ENCODE results near the gene SFXN3.

The SFXN3 gene

DNA sequence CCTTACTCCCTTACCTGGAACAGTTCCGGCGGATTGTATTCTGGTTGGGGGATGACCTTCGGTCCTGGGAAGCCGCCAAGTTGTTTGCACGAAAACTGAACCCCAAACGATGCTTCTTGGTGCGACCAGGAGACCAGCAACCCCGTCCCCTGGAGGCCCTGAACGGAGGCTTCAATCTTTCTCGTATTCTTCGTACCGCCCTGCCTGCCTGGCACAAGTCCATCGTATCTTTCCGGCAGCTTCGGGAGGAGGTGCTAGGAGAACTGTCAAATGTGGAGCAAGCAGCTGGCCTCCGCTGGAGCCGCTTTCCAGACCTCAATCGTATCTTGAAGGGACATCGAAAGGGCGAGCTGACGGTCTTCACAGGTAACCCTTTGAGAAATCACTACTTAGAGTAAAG lies 41.9 kb upstream of the SFXN3 start:
- TF ChIP-seq EZH2phosphoT487 (IDR thresholded peaks at IDR 0.05; ENCODE audit: borderline replicate concordance, low read length) (no peak), CTCF (IDR thresholded peaks at IDR 0.05; ENCODE audit: low read depth, low read length, poor library complexity, severe bottlenecking) (no peak)
- Histone ChIP-seq H3K36me3 (ENCODE audit: control insufficient read depth, low read length) (peaks cover 52% of the 10 kb centered on the region), H3K4me3 (ENCODE audit: low read length) (peak overlapping the region; percentile 82), H3K79me2 (ENCODE audit: control insufficient read depth, low read length) (peaks cover 60% of the 10 kb centered on the region), H3K4me2 (ENCODE audit: low read length) (peak overlapping the region; percentile 84), H3K9me2 (replicated peaks; ENCODE audit: control insufficient read depth, low read length) (no peaks in the 10 kb centered on the region), H3F3A (ENCODE audit: control insufficient read depth, insufficient read depth) (peaks cover 3% of the 10 kb centered on the region; the same call in 1 of the 2 replicates), H3K9me3 (ENCODE audit: control insufficient read depth, insufficient read depth, low read length) (no peaks in the 10 kb centered on the region), H3K4me1 (ENCODE audit: control insufficient read depth, low read length) (peaks cover 28% of the 10 kb centered on the region), H3K27me3 (ENCODE audit: control insufficient read depth, low read length) (no peaks in the 10 kb centered on the region), H4K20me1 (ENCODE audit: control insufficient read depth, insufficient read depth, low read depth, low read length) (peaks cover 6% of the 10 kb centered on the region; the same call in 1 of the 2 replicates), H3K27ac (ENCODE audit: low read depth, low read length) (no peak overlapping the region)

DNA sequence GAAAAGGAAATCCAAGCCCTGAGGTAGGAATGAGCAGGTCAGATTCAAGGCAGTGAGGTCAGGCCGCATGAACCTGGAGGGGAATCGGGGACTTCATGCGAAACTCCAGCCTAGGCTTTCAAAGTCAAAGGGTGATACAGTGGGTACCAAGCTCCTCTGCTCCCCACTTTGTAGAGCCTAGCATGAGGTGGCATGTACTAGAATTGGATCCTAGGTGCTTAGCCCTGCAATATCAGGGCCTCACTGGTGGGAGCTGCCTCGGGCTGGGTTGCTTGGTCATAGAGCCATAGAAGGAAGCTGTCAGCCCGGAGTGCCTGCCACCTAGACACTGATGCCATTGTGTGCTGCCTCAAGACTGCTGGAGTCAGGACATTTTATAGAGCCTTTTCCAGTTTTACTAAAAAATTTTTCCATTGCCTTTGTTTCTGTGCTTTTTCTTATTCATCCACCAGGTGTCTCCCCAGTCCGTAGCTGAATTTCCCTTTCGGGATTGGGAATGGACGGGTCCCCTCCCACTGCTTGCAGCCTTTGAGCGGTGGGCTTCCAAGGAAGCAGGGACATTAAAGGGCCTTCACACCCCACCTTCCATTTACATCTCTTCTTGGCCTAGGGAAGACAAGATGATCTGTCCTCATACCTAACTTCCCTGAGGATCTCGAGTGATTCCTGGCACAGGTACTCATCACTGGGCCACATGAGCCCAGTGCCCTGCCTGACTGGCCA lies 36.9 kb upstream of the SFXN3 start:
- H3K4me1 ChIP-seq (ENCODE audit: control insufficient read depth, low read length), result peaks cover 33% of the 10 kb centered on the region
- no peak overlapping the region for H3K27ac ChIP-seq (ENCODE audit: low read depth, low read length)
- peaks cover 46% of the 10 kb centered on the region for H3K36me3 ChIP-seq (ENCODE audit: control insufficient read depth, low read length)
- H3K9me2 ChIP-seq (replicated peaks; ENCODE audit: control insufficient read depth, low read length), result no peaks in the 10 kb centered on the region
- peaks cover 3% of the 10 kb centered on the region; the same call in 1 of the 2 replicates for H4K20me1 ChIP-seq (ENCODE audit: control insufficient read depth, insufficient read depth, low read depth, low read length)
- no peak overlapping the region for H3K4me3 ChIP-seq (ENCODE audit: low read length)
- no peaks in the 10 kb centered on the region for H3K27me3 ChIP-seq (ENCODE audit: control insufficient read depth, low read length)
- no peak for TF ChIP-seq EZH2phosphoT487 (IDR thresholded peaks at IDR 0.05; ENCODE audit: borderline replicate concordance, low read length)
- peak; percentile 56 for TF ChIP-seq CTCF (IDR thresholded peaks at IDR 0.05; ENCODE audit: low read depth, low read length, poor library complexity, severe bottlenecking)
- no peak overlapping the region for H3K4me2 ChIP-seq (ENCODE audit: low read length)
- peaks cover 34% of the 10 kb centered on the region for H3K79me2 ChIP-seq (ENCODE audit: control insufficient read depth, low read length)
- H3F3A ChIP-seq (ENCODE audit: control insufficient read depth, insufficient read depth), result peaks cover 25% of the 10 kb centered on the region
- H3K9me3 ChIP-seq (ENCODE audit: control insufficient read depth, insufficient read depth, low read length), result no peaks in the 10 kb centered on the region

DNA sequence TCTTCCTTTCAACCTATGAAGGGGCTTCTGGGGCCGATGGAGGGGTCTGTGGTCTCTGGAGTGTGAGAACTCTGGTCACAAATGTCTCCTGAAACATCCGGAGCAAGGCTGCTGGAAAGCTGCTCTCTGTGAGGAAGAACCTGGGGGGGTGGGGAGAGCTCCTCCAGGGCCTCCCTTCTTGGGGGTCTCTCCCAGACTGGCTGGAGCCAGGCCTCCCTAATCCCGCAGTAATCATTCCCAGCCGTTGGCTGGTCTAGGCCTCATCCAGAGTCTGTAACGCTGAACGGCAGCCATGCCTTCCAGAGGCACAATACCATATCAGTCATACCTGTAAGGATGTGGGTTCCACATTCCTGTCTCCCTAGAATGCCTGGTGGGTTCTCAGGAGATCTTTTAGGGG lies 35.9 kb upstream of the SFXN3 start:
- H3K4me2 ChIP-seq (ENCODE audit: low read length), result no peak overlapping the region
- no peaks in the 10 kb centered on the region for H3K27me3 ChIP-seq (ENCODE audit: control insufficient read depth, low read length)
- no peak overlapping the region for H3K4me3 ChIP-seq (ENCODE audit: low read length)
- H3K9me2 ChIP-seq (replicated peaks; ENCODE audit: control insufficient read depth, low read length), result no peaks in the 10 kb centered on the region
- H3K36me3 ChIP-seq (ENCODE audit: control insufficient read depth, low read length), result peaks cover 36% of the 10 kb centered on the region
- peaks cover 27% of the 10 kb centered on the region for H3K4me1 ChIP-seq (ENCODE audit: control insufficient read depth, low read length)
- H3K79me2 ChIP-seq (ENCODE audit: control insufficient read depth, low read length), result peaks cover 27% of the 10 kb centered on the region
- no peak for TF ChIP-seq CTCF (IDR thresholded peaks at IDR 0.05; ENCODE audit: low read depth, low read length, poor library complexity, severe bottlenecking)
- TF ChIP-seq EZH2phosphoT487 (IDR thresholded peaks at IDR 0.05; ENCODE audit: borderline replicate concordance, low read length), result no peak
- H3K9me3 ChIP-seq (ENCODE audit: control insufficient read depth, insufficient read depth, low read length), result no peaks in the 10 kb centered on the region
- H4K20me1 ChIP-seq (ENCODE audit: control insufficient read depth, insufficient read depth, low read depth, low read length), result no peaks in the 10 kb centered on the region
- peaks cover 25% of the 10 kb centered on the region for H3F3A ChIP-seq (ENCODE audit: control insufficient read depth, insufficient read depth)
- no peak overlapping the region for H3K27ac ChIP-seq (ENCODE audit: low read depth, low read length)

Data from DOHH2 (cell line).